Liver (tissue), 9 donors: Measurements from ENCODE around the gene SPAG9. TPM values are rescaled to one million over a fixed set of nuclear protein-coding genes. Genes with fewer than 3 reads are reported as not detected.

Experiments used
- DNase-seq: peaks from one replicate; pipeline ENCODE4 v3.0.0-alpha.2; 2017; ENCODE audit warnings: low spot score
- H3K27ac ChIP-seq, 2 donors: one replicate each; pipeline ENCODE4 v1.7.0; 2013; ENCODE audit warnings: inconsistent platforms in 2 of 2, low read length in 2 of 2, control low read depth in 1 of 2, low read depth in 1 of 2, mild to moderate bottlenecking in 1 of 2
- H3K27me3 ChIP-seq, 4 donors: one replicate each; pipeline versions ENCODE4 v1.6.1 to v1.7.0; 2013; ENCODE audit warnings: low read length in 3 of 4, inconsistent platforms in 1 of 4, mild to moderate bottlenecking in 1 of 4, moderate library complexity in 1 of 4; ENCODE audit not compliant: control insufficient read depth in 4 of 4, insufficient read depth in 4 of 4
- H3K36me3 ChIP-seq, 4 donors: one replicate each; pipeline versions ENCODE4 v1.6.1 to v1.7.0; 2013; ENCODE audit warnings: low read length in 3 of 4, mild to moderate bottlenecking in 3 of 4, low read depth in 1 of 4, moderate library complexity in 1 of 4; ENCODE audit not compliant: control insufficient read depth in 4 of 4, insufficient read depth in 3 of 4
- H3K4me1 ChIP-seq, 4 donors: one replicate each; pipeline versions ENCODE4 v1.6.1 to v1.7.0; 2013; ENCODE audit warnings: low read length in 3 of 4, mild to moderate bottlenecking in 3 of 4, moderate library complexity in 1 of 4; ENCODE audit not compliant: control insufficient read depth in 4 of 4, insufficient read depth in 4 of 4
- H3K4me3 ChIP-seq, 3 donors: one replicate each; pipeline versions ENCODE4 v1.6.1 to v1.7.0; 2013; ENCODE audit warnings: low read length in 3 of 3, control low read depth in 1 of 3, low read depth in 1 of 3, mild to moderate bottlenecking in 1 of 3
- H3K9ac ChIP-seq, 2 donors: one replicate each; pipeline ENCODE4 v1.7.0; 2013; ENCODE audit warnings: low read length in 2 of 2, mild to moderate bottlenecking in 2 of 2, moderate library complexity in 2 of 2, control low read depth in 1 of 2, low read depth in 1 of 2
- H3K9me3 ChIP-seq, 4 donors: one replicate each; pipeline versions ENCODE4 v1.6.1 to v1.7.0; 2013; ENCODE audit warnings: low read length in 3 of 4; ENCODE audit not compliant: control insufficient read depth in 4 of 4
- ATF3 ChIP-seq: IDR thresholded peaks from 2 replicates; pipeline ENCODE4 v1.6.1; 2016; ENCODE audit warnings: antibody characterized with exemption
- CTCF ChIP-seq: fragments of 150-350 bp; IDR thresholded peaks from 2 replicates; pipeline ENCODE4 v1.5.1; 2017; ENCODE audit warnings: improper control_type of control experiment, low read depth, low read length; ENCODE audit not compliant: missing input control
- EGR1 ChIP-seq, 2 donors: IDR thresholded peaks; 2 replicates each; pipeline ENCODE4 v1.6.1; 2016 to 2018; ENCODE audit warnings: antibody characterized with exemption in 2 of 2, low read depth in 2 of 2
- FOXA1 ChIP-seq: IDR thresholded peaks from 2 replicates; pipeline ENCODE4 v1.6.1; 2016; ENCODE audit warnings: antibody characterized with exemption
- FOXA2 ChIP-seq: IDR thresholded peaks from 2 replicates; pipeline ENCODE4 v1.6.1; 2016; ENCODE audit warnings: antibody characterized with exemption
- GABPA ChIP-seq, 2 donors: IDR thresholded peaks in 1 of 2; conservative IDR thresholded peaks in 1 of 2; 2 replicates each; pipeline ENCODE4 v1.6.1; 2016; ENCODE audit warnings: antibody characterized with exemption in 2 of 2, mild to moderate bottlenecking in 1 of 2, moderate library complexity in 1 of 2
- HNF4A ChIP-seq, 2 donors: conservative IDR thresholded peaks; 2 replicates each; pipeline ENCODE4 v1.6.1; 2016; ENCODE audit warnings: antibody characterized with exemption in 2 of 2, mild to moderate bottlenecking in 2 of 2
- HNF4G ChIP-seq: IDR thresholded peaks from 2 replicates; pipeline ENCODE4 v1.6.1; 2016; ENCODE audit warnings: antibody characterized with exemption
- JUND ChIP-seq, 2 donors: IDR thresholded peaks; 2 replicates each; pipeline ENCODE4 v1.6.1; 2016; ENCODE audit warnings: antibody characterized with exemption in 2 of 2
- MAX ChIP-seq: IDR thresholded peaks from 2 replicates; pipeline ENCODE4 v1.6.1; 2016; ENCODE audit warnings: antibody characterized with exemption
- NR2F2 ChIP-seq: IDR thresholded peaks from 2 replicates; pipeline ENCODE4 v1.6.1; 2016; ENCODE audit warnings: antibody characterized with exemption
- RAD21 ChIP-seq, 2 donors: IDR thresholded peaks; 2 replicates each; pipeline ENCODE4 v1.6.1; 2016; ENCODE audit warnings: antibody characterized with exemption in 2 of 2, mild to moderate bottlenecking in 2 of 2
- REST ChIP-seq: IDR thresholded peaks from 2 replicates; pipeline ENCODE4 v1.6.1; 2016; ENCODE audit warnings: antibody characterized with exemption, mild to moderate bottlenecking
- RXRA ChIP-seq, 2 donors: IDR thresholded peaks; 2 replicates each; pipeline ENCODE4 v1.6.1; 2017 to 2018; ENCODE audit warnings: antibody characterized with exemption in 2 of 2, mild to moderate bottlenecking in 1 of 2
- SP1 ChIP-seq: IDR thresholded peaks from 2 replicates; pipeline ENCODE4 v1.6.1; 2018; ENCODE audit warnings: antibody characterized with exemption, mild to moderate bottlenecking
- TAF1 ChIP-seq: conservative IDR thresholded peaks from 2 replicates; pipeline ENCODE4 v1.6.1; 2016; ENCODE audit warnings: antibody characterized with exemption, mild to moderate bottlenecking
- YY1 ChIP-seq: IDR thresholded peaks from 2 replicates; pipeline ENCODE4 v1.6.1; 2016; ENCODE audit warnings: antibody characterized with exemption, mild to moderate bottlenecking
- ZBTB33 ChIP-seq: IDR thresholded peaks from 2 replicates; pipeline ENCODE4 v1.6.1; 2016; ENCODE audit warnings: antibody characterized with exemption
- WGBS: extraction: QIAGEN DNeasy Blood & Tissue Kit; methylation state at CpG from one replicate; pipeline ENCODE4 v1.1.7; 2013; 5-methylcytosine and 5-hydroxymethylcytosine counted together
- polyA plus RNA-seq, 2 donors: library from polyadenylated mRNA; stranded (reverse) in 1 of 2; unstranded in 1 of 2; fragments of 200-250 nt in 1 of 2; fragments of >200 nt in 1 of 2; fragmentation: Nextera tagmentation in 1 of 2; extraction: Ambion mirVana in 1 of 2; gene quantifications; one replicate each; pipeline versions ENCODE4 v1.2.1 to v1.2.3, GENCODE V29; 2013 to 2015
- total RNA-seq, 2 donors: library from RNA; depleted of rRNA; stranded (reverse); fragments of >200 nt; gene quantifications; one replicate each; pipeline ENCODE4 v1.2.3, GENCODE V29; 2014
- donor health status: healthy.
- donor health status: healthy.
- donor health status: healthy.
- donor health status: healthy.
- donor health status: healthy.

Gene SPAG9
- total and polyA plus RNA-seq, 4 donors, result 12.0 to 94.0 (median 18.4) TPM

GRCh38 chr17:50952889-50953288, 167.8 kb downstream of the SPAG9 start:
- Histone ChIP-seq H3K27ac (no peak overlapping the region), H3K27me3 (no peaks in the 10 kb centered on the region), H3K9me3 (no peaks in the 10 kb centered on the region), H3K4me1 (peaks cover 11 to 46% (median 27%) of the 10 kb centered on the region in 4 donors), H3K9ac (no peak overlapping the region), H3K4me3 (no peak overlapping the region), H3K36me3 (no peaks in the 10 kb centered on the region)
- WGBS, result 81% methylated on average over 6 of the region's 6 CpGs
- no peak for DNase-seq
- TF ChIP-seq MAX (no peak), EGR1 (IDR thresholded peaks at IDR 0.05; ENCODE audit: low read depth in 2 of 2) (no peak), ATF3 (no peak), TAF1 (no peak), CTCF (no peak), RXRA (IDR thresholded peaks at IDR 0.05) (no peak), JUND (IDR thresholded peaks at IDR 0.05) (no peak), HNF4G (no peak), SP1 (no peak), HNF4A (conservative IDR thresholded peaks at IDR 0.05) (no peak), RAD21 (IDR thresholded peaks at IDR 0.05) (no peak), FOXA1 (no peak), GABPA (IDR thresholded peaks at IDR 0.05 in 1 of 2, conservative IDR thresholded peaks at IDR 0.05 in 1 of 2) (no peak), REST (no peak), NR2F2 (no peak), ZBTB33 (no peak), FOXA2 (no peak), YY1 (no peak)
